ENCODE measurements around the gene RASL12.
"Not testable (repeated sequence)": the region's sequence is repeated elsewhere in the genome, so short reads cannot be mapped to it uniquely, and the experiment has no call there.

The RASL12 gene

DNA sequence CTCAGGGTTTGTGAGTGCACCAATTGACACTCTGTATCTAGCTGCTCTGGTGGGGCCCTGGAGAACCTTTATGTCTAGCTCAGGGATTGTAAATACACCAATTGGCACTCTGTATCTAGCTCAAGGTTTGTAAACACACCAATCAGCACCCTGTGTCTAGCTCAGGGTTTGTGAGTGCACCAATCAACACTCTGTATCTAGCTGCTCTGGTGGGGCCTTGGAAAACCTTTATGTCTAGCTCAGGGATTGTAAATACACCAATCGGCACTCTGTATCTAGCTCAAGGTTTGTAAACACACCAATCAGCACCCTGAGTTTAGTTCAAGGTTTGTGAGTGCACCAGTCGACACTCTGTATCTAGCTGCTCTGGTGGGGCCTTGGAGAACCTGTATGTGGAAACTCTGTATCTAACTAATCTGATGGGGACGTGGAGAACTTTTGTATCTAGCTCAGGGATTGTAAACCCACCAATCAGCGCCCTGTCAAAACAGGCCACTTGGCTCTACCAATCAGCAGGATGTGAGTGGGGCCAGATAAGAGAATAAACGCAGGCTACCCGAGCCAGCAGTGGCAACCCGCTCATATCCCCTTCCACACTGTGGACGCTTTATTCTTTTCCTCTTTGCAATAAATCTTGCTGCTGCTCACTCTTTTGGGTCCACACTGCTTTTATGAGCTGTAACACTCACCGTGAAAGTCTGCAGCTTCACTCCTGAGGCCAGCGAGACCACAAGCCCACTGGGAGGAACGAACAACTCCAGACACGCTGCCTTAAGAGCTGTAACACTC is 8.0 kb upstream of the RASL12 start:
- not testable (repeated sequence) for DNase-seq (ENCODE audit: low spot score)

DNA sequence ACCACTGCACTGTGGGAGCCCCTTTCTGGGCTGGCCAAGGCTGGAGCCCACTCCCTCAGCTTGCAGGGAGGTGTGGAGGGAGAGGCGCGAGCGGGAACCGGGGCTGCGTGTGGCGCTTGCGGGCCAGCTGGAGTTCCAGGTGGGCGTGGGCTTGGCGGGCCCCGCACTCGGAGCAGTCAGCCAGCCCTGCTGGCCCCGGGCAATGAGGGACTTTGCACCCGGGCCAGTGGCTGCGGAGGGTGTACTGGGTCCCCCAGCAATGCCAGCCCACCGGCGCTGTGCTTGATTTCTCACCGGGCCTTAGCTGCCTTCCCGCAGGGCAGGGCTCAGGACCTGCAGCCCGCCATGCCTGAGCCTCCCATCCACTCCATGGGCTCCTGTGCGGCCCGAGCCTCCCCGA is 7.2 kb upstream of the RASL12 start:
- not testable (repeated sequence) for DNase-seq (ENCODE audit: low spot score)

DNA sequence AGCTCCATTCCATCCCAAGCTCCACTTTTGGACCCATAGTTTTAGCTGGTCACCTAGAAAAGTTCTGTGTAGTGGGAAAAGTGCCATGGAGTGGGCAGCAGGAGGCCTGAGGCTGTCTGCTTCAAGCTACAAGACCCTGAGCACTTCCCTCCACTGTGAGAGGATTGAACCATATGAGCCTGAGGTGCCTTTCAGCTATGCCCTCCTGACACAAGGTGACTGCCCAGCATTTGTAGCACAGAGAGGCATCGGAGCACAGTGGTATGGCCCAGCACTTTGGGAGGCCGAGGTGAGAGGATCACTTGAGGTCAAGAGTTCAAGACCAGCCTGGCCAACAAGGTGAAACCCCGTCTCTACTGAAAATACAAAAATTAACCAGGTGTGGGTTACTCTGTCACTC is 4.8 kb upstream of the RASL12 start:
- DNase-seq (ENCODE audit: low spot score): no peak

DNA sequence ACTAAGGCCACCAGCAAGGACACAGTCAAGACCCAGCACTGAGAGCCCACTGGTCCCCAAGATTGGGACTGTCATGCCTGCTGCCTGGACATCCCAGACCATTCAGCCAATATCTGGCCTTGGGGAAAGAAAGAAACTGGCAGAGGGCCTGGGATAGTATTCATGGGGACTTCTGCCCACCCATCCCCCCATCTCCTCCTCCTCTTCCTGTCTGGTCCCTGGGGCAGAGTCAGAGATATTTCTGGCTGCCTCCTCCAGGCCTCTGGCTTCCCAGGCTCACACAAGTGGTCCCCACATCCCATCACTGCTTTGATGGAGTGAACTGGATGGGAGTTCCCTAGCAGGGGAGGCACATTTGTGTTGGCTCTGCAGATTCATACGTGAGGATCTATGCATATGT is 4.2 kb upstream of the RASL12 start:
- peak; percentile 63 for DNase-seq (ENCODE audit: low spot score)

DNA sequence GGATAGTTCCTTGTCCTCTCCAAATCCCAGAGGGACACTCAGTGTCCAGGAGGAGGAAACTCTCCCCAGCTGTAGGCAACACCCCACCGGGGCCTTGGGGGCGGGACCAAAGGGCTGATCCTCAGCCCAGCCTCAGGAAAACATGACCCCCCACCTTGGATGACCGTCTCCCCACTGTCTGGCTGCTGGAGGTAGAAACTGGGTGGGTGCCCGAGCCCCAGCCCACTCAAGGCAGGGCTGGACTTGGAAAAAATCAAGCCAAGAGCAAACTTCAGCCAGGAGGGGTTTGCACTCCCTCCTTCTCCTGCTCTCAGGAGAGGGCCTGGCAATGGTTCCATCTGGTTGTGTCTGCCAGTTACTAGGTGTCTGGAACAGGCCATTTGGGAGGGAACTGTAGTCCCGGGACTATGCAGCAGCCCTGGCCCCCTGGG is 3.6 kb upstream of the RASL12 start:
- DNase-seq (ENCODE audit: low spot score): peak; percentile 36

DNA sequence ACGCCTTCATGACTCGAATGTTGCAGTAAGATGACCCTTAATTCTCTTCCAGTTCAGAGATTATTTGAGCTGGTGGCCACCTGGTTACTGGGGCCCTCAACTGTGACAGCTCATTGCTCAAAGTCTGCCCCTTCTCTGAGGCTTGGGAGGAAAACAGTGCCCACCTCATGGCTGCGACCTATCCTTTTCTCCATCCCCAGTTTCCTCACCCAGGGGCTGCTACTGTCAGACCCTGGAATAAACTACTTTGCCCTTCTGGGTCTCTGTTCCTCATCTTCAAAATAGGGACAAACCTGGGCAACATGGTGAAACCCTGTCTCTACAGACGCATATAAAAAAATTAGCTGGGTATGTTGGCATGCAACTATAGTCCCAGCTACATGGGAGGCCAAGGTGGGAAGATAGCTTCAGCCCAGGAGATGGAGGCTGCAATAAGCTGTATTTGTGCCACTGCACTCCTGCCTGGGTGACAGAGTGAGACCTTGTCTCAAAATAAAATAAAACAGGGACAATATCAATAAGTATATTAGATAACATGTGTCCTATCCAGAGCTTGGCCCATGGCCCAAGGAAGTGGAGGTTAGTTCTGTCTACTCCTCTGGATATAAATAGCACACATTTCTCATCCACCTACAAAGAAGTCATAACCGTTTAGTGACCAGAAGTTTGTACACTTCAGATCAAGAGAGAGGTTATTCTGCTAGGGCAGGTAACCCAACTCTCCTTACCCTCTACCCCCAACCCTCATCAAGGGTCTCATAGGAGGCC is 2.2 kb upstream of the RASL12 start:
- DNase-seq (ENCODE audit: low spot score): no peak

DNA sequence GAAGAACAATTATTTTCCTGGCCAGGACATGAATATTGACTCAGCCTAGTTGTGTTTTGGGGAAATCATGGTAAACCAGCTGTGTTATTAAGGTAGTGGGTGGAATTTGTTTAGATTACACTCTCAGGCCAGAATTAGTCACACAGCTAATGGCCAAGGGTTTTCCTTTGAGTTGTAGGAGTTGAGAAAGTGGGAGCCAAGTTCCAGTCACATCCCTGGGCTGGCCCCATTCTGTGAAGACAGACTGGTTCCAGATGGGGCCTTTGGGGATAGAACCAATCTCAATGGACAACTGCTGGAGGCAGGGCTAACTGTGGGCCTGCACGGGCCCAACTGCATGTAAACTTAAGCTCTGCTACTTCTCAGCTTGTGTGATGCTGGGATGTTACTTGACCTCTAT is 1.4 kb upstream of the RASL12 start:
- peak; percentile 88 for DNase-seq (ENCODE audit: low spot score)

DNA sequence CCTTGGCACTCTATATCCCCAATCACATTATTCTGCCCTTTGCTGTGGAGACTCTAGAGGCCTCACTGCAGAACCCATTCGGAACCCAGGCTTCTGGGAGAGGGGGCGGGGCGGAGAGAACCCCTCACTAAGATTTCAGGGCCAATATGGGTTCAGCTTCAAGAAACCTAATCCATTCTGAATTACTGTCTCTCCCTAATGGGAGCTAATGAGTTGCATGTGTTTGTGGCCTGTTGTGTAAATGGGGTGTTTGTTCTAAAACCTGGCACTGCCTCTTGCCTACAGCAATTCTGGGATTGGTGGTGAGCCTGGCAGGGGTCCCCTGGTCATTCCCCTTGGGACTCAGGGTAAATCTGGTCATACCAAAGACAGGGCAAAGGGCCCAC is 605 bp upstream of the RASL12 start:
- DNase-seq (ENCODE audit: low spot score): no peak

DNA sequence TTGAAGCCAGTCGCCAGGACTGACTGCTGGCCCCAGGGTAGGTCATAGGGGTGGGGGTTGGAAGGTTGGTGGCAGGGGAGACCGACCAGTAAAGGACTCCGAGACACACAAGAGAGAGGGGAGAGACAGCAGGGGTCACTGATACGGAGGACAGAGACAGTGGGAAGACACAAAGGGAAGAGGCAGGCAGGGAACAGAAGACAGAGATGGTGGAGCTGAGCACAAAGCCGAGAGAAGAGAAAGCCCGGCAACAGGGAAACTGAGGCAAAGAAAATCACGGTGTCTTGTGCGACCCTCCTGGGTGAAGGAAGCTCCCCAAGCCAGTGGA is 510 bp downstream of the RASL12 start:
- no peak for DNase-seq (ENCODE audit: low spot score)

DNA sequence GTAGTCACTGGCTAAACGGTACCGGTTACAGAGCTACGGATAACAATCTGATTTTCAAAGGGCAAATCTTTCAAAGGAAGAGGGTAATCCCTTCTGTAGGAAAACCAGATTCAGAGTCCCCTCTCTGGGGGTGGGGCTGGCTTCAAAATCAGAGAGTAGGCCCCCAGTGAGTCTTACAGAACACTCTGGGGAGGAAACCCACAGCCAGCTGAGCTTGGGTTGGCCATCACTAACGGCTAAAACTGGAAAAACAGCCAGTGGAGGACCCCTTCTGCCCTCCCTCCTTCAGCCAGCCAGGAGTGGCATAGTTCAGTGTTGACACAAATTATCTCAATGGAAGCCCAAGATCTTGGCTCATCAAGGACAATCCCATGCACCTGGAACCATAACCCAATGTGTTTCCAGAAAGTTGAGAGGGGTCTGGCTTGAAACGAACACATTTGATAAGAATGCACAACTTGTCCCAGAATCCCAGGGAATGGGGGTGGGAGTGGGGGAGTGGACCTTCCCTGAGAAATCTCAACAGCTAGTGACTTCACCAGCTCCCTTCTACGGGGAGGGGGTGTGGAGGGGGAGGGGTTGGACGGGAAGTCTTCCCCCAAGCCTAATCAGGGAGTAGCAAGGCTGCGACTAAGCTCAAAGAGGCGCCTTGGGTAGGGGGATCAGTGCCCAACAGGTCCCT is 1.0 kb downstream of the RASL12 start:
- DNase-seq (ENCODE audit: low spot score): no peak

DNA sequence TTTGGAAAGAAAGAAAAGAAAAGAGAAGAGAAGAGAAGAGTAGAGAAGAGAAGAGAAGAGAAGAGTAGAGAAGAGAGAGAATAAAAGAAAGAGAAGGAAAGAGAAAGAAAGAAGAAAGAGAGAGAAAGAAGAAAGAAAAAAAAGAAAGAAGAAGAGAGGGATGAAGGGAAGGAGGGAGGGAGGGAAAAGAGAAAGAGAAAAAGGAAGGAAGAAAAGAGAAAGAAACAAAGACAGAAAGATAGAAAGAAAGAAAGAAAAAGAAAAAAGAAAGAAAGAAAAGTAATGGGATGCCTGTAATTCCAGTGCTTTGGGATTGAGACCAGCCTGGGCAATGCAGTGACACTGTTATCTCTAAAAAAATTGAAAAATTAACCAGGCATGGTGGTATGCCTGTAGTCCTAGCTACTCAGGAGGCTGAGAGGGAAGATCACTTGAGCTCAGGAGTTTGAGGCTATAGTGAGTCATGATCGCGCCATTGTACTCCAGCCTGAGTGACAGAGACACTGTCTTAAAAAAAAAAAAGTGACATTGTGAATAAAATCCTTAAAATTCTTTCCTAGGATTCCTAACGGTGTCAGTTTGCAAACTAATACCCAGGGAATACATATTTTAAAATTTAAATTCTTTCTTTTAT is 1.7 kb downstream of the RASL12 start:
- no peak for DNase-seq (ENCODE audit: low spot score)

DNA sequence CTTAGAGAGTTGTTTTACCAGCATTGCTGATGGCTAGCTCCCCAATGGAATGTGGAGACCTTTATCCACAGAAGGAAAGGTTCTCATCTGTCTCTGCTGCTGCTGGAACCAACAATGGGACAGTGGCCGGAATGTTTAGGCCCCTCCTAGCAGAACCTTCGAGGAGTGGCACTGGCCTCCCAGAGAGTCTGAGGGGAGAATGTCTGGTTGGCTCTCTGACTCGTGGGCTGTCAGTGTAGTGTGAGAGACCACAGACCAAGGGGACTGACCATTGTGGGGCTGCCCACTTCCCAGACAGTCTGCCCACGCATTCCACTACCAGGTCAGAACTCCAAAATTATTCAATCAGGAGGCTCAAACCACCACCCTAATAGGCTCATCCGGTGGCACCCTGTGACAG is 5.1 kb downstream of the RASL12 start:
- no peak for DNase-seq (ENCODE audit: low spot score)

DNA sequence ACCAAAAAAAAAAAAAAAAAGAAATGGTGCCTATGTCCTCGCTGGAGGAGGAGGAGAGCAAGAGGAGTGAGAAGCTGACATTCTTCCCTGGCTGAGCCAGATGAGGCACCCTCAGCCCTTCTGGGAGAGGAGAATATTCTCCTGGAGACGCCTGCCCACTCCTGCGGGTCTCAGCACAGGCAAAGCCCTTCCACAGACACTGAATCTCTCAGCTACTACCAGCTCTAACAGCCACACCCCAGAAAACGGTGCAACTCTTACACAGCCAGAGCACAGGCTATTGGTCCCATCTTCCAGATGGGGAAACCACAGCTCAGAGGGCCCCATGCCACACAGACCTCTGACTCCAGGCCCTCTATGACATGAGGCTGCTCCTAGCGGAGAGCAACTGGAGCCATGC is 5.7 kb downstream of the RASL12 start:
- no peak for DNase-seq (ENCODE audit: low spot score)

DNA sequence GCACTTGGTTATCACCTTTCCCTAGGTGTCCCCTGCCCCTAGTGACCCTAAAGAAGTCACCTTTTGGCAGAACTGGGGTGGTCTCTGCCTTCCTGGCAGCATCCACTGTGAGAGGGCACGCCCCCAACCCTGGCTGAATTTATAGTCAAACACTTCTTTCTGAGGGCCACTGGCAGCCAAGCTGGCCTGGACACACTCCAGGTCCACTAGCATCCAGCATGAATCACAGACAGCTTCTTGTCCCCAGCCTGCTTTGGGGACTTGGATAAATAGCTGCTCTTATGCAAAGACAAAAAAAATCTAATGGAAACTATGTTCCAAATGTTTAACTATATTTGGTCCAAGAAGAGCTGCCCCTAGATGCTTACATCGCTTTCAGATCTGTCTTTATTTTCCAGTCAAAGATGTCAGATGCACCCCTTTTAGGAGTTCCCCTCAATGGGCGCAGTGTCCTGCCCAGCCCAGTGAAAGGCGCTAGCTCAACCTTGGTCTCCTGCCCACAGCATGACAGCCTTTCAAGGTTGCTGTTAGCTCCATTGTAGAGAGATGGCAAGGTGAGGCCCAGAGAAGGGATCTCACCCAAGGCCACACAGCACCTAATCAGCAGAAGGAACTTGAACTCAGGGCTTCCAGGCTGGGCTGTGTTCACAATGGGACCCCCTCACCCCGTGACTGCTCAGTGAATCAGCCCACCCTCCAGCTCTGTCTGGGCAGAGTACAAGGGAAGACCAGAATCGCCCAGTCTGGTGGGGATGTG is 7.0 kb downstream of the RASL12 start:
- DNase-seq (ENCODE audit: low spot score): no peak

DNA sequence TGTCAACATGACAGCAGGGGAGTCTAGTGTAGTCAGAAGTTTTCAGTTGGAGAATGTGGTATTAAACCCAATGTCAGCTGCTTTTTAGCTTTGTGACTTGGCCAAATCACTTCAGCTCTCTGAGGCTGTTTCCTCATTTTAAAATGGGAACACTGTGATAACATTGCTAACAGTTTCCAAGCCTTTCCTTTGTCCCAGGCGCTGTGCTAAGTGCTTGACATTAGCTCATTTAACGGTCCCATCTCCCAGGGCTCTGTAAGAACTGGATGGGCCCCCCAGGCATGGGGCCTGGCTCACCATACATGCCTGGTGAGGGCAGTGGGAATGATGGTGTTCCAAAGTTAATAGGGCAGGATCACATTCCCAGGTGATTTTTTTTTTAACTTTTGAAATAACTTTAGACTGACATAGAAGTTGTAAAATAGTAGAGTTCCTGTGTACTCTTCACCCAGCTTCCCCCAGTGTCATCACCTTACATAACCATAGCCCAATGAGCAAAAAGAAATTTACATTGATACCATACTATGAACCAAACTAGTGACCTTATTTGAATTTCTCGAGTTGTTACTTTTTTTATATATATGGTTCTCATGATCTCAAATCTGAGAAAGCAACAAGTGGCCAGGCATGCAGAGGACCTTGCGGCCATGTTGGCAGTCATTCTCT is 7.7 kb downstream of the RASL12 start:
- no peak for DNase-seq (ENCODE audit: low spot score)

DNA sequence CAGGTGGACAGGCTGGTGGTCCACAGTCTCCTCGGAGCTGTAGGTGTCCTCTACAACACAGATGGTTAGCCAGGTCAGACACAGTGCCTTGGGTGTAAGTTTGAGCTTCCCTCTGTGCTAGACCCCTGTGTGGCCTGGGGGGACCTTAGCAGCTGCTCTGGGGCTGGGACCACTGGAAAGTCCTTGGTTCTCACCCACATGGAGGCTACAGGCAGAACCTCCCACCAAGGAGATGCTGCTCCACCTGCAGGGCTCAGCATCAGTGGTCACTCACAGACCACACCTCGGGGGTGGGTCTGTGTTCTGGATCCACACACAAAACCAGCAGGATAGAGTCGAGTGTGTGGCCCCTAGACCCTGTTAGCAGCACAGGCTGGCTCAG is 8.4 kb downstream of the RASL12 start:
- DNase-seq (ENCODE audit: low spot score): no peak

DNA sequence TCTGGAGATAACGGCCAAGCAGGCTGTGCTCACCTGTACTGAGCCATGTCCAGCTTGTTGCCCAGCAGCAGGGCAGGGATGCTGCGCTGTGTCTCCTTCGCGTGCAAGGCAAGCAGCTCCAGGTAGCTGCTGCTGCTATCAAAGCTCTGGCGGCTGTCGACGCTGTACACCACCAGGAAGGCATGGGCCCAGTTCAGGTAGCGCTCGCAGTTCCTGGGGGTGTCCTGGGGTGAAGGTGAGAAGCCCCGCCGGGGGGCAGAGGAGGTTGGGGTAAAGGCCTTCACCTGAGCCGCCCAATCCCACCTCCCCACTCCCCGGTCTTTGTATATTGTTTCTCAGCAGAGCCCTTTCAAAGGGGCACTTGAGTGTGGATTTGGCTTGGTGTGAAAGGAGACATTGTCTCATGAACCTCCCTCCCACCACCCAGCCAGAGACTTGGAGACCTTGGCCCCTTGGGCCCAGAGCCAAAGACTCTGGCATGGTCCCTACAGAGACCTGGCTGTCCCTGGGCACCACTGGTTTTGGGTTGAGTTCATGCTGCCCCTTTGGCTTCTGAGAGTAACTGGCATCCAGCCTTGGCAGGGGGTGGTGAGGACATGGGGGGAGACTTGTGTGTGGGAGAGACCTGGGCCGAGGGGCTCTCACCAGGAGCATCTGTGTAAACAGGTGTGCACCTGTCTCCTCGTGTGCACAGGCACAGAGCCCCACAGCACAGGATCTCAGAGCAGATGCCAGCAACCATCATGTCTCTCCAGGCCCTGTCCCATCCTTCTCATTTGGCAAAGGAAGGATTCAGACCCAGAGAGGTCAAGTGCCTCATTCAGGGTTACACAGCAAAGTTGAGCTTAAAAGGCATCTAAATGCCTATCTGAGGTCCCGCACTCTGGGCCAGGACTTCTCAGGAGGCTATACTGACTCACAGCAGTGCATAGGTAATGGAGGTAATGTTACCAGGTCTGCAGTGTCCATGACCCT is 9.1 kb downstream of the RASL12 start:
- DNase-seq (ENCODE audit: low spot score): no peak

DNA sequence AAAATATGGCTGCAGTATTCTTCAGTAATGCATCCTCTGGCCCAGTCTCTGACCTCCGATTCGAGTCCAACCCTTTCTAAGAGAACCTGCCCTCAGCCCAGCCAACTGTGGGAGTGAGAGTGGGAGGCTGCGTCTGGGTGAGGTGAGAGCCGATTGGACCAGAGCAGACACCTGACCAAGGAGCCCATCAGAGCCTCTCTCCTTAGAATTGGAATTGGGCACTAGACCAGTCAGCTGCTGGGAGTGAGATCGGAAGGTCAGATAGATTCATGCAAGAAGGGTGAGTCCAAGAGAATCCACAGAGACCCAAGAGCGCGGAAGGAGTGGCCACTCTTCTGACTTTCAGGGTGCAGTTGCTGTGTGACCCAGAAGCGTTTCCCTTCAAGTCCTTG is 10.2 kb downstream of the RASL12 start:
- DNase-seq (ENCODE audit: low spot score): no peak

DNA sequence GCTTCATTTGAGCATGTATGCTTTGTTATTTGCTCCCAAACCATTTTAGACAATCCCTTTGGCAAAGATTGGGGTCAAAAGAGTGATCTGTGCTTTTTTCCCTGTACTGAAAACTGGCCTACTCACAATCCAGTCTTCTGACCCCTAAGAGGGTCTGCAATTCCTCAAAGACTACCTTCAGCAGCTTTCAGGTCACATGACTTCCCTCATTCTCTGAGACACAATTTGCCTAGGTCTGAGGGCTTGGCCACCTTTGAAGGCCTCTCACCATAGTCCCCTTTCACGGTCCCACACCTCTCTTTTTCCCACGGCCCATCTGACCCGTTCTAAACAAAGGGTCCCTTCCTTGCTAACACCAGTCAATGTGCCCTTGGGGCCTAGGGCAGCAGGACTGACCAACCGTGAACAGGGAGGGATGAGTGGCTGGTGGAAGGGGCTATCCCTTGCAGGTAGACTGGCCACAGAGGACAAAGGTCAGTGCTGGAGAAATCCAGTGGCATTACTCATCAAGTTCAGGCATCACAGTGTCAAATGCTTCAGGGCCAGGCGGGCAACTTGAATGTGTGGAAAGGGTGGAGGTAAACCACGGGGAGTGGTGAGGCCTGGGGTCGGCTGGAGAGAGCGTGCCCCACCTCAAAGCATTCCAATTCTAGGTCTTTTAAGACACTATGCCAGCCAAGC is 10.8 kb downstream of the RASL12 start:
- no peak for DNase-seq (ENCODE audit: low spot score)

DNA sequence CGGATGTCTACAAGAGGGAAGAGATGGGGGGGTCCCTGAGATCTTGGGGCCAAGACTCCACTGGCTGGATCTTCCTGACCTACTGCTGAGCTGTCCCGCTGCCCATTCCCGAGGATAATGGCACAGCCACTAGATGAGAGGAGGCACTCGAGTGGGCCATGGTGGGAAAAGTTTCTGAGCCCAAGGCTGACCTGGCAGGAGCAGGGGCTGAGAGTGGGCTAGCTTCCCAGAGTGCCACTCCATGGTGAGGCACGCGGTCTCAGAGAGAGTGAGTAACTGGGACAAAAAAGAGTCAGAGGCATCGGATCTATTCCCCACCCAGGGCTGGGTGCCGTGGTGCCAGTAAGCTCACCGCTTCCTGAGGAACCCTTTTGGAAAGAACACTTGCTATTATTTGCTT is 11.7 kb downstream of the RASL12 start:
- no peak for DNase-seq (ENCODE audit: low spot score)

Measured in GM03348 (cell line).